Parathyroid adenoma (tissue), 2 donors: Measurements from ENCODE around the gene CCDC187.
"Not testable (repeated sequence)": the region's sequence is repeated elsewhere in the genome, so short reads cannot be mapped to it uniquely, and the experiment has no call there.

ENCODE experiments used
- H2AFZ ChIP-seq: fragments of 300-600 bp; sonication (generic); one replicate; pipeline ENCODE4 v1.7.0; 2017; ENCODE audit warnings: antibody characterized with exemption, mild to moderate bottlenecking
- H3K27ac ChIP-seq: fragments of 300-600 bp; sonication (generic); one replicate; pipeline ENCODE4 v1.7.0; 2017
- H3K27me3 ChIP-seq: fragments of 300-600 bp; sonication (generic); one replicate; pipeline ENCODE4 v1.7.0; 2017; ENCODE audit warnings: low read length; ENCODE audit not compliant: control insufficient read depth, insufficient read depth
- H3K36me3 ChIP-seq: fragments of 300-600 bp; sonication (generic); one replicate; pipeline ENCODE4 v1.7.0; 2017; ENCODE audit warnings: low read length; ENCODE audit not compliant: control insufficient read depth, insufficient read depth
- H3K4me1 ChIP-seq: fragments of 300-600 bp; sonication (generic); one replicate; pipeline ENCODE4 v1.7.0; 2017; ENCODE audit warnings: control low read depth
- H3K4me2 ChIP-seq: fragments of 300-600 bp; sonication (generic); one replicate; pipeline ENCODE4 v1.7.0; 2017; ENCODE audit warnings: low read length
- H3K4me3 ChIP-seq: fragments of 300-600 bp; sonication (generic); one replicate; pipeline ENCODE4 v1.7.0; 2017; ENCODE audit warnings: low read depth, low read length
- H3K79me2 ChIP-seq: fragments of 300-600 bp; sonication (generic); one replicate; pipeline ENCODE4 v1.7.0; 2017; ENCODE audit warnings: control low read depth
- H3K9ac ChIP-seq: fragments of 300-600 bp; sonication (generic); one replicate; pipeline ENCODE4 v1.7.0; 2017; ENCODE audit warnings: mild to moderate bottlenecking
- H3K9me3 ChIP-seq: fragments of 300-600 bp; sonication (generic); one replicate; pipeline ENCODE4 v1.7.0; 2017; ENCODE audit warnings: low read length; ENCODE audit not compliant: control insufficient read depth
- TF ChIP-seq, protein P1 (sequence below): fragments of 300-600 bp; sonication (generic); IDR thresholded peaks from one replicate; pipeline ENCODE4 v1.7.0; 2017; ENCODE audit warnings: antibody characterized with exemption, mild to moderate bottlenecking
- donor health status: primary hyperparathyroidism.

The CCDC187 gene

DNA sequence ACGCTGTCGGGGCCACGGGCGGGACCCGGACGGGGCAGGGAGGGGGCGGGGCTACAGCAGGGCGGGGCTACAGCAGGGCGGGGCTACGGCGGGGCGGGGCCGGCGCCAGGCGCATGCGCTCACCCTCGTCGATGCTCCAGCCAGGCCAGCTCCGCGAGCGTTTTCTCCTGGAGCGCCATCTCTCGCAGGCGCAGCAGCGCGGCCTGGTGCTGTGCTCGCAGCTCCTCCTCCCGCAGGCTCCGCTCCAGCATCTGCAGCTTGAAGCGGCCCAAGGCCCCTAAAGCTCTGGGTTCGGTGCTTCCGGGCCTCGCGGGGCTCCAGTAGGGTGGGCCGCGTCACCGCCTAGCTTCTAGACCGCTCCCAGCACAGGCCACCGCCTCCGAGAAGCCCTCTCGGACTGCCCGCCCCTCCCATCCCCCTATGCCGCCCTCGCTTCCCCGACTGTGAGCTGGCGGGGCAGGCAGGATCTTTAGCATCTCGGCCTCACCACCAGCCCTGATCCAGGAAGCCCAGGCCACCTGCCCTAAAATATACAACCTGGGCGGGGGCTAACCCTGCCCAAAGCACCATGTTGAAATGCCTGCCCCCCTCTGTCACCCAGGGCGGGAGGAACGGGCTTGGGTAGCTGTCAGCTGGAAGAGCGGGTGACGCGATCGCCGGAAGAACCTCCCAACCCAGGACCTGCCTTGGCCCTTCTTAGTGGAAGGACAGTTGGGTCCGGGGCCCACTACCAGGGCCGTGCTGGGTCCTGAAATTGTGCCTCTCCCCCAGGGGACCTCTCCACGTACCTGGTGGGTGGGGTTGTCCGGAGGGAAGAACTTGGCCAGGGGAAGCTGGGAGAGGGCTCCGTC is 36.4 kb downstream of the CCDC187 start:
- Histone ChIP-seq H3K4me3 (peak overlapping the region; percentile 45), H3K36me3 (no peaks in the 10 kb centered on the region), H3K27me3 (no peaks in the 10 kb centered on the region), H3K9ac (no peak overlapping the region), H3K9me3 (no peaks in the 10 kb centered on the region), H3K27ac (no peak overlapping the region), H3K4me1 (no peaks in the 10 kb centered on the region), H3K79me2 (no peaks in the 10 kb centered on the region), H3K4me2 (peak overlapping the region; percentile 86), H2AFZ (peak overlapping the region; percentile 72)
- TF ChIP-seq, protein P1, sequence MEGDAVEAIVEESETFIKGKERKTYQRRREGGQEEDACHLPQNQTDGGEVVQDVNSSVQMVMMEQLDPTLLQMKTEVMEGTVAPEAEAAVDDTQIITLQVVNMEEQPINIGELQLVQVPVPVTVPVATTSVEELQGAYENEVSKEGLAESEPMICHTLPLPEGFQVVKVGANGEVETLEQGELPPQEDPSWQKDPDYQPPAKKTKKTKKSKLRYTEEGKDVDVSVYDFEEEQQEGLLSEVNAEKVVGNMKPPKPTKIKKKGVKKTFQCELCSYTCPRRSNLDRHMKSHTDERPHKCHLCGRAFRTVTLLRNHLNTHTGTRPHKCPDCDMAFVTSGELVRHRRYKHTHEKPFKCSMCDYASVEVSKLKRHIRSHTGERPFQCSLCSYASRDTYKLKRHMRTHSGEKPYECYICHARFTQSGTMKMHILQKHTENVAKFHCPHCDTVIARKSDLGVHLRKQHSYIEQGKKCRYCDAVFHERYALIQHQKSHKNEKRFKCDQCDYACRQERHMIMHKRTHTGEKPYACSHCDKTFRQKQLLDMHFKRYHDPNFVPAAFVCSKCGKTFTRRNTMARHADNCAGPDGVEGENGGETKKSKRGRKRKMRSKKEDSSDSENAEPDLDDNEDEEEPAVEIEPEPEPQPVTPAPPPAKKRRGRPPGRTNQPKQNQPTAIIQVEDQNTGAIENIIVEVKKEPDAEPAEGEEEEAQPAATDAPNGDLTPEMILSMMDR = no peak

DNA sequence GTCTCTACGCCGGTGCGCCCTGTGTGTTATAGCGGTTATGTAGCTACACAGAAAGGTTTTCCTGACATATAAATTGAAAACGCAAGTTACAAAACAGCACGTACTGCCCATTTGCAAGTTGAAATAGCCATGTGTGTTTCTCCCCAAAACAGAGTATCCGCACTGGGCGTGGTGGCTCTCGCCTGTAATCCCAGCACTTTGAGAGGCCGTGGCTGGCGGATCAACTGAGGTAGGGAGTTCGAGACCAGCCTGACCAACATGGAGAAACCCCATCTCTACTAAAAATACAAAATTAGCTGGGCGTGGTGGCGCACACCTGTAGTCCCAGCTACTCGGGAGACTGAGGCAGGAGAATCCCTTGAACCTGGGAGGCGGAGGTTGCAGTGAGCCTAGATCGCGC is 37.3 kb downstream of the CCDC187 start:
- H3K9ac ChIP-seq, H3K27me3 ChIP-seq, H3K9me3 ChIP-seq, H2AFZ ChIP-seq, H3K36me3 ChIP-seq, H3K27ac ChIP-seq, H3K4me2 ChIP-seq, H3K4me1 ChIP-seq, H3K79me2 ChIP-seq: not testable (repeated sequence)
- peak overlapping the region; percentile 13 for H3K4me3 ChIP-seq

DNA sequence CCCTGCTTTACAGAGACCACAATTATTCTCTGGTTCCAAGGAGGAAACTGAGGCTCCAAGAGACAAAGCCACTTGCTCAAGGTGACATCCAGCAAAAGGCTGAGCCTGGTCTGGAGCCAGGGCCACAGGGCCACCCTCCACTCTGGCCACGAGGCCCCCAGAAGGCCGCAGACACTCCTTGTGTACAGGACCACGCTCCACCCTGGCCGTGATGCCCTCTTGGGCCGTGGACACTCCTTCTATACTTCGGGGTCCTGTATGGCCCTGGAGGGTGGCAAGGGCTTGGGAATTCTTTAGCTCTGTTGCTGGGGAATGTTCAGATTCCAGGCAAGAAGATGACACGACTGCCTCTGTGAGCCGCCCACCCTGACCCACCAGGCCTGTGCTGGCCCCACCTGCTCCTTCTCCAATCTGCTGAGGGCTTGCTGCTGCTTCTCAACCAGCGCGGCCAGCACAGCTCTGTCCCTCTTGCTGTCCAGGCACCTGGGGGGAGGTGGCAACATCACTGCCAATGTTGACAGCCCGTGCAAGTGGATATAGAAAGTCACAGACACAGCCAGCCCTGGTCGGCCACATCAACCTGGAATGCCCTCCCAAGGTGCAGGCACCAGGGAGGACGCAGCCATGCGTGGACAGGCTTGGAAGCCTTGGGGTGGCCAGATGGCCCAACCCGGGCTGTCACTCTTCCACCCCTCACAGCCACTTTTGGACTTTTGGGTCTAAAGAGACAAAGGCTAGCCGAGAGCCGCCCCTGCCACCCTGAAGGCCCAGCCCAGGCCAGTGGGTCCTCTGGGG is 38.1 kb downstream of the CCDC187 start:
- H3K27ac ChIP-seq = no peak overlapping the region
- H3K4me3 ChIP-seq = no peak overlapping the region
- H3K4me2 ChIP-seq = no peak overlapping the region
- H2AFZ ChIP-seq = no peak overlapping the region
- no peaks in the 10 kb centered on the region for H3K79me2 ChIP-seq
- TF ChIP-seq, protein P1 = no peak
- no peaks in the 10 kb centered on the region for H3K9me3 ChIP-seq
- H3K9ac ChIP-seq = no peak overlapping the region
- H3K27me3 ChIP-seq = no peaks in the 10 kb centered on the region
- no peaks in the 10 kb centered on the region for H3K36me3 ChIP-seq
- no peaks in the 10 kb centered on the region for H3K4me1 ChIP-seq

DNA sequence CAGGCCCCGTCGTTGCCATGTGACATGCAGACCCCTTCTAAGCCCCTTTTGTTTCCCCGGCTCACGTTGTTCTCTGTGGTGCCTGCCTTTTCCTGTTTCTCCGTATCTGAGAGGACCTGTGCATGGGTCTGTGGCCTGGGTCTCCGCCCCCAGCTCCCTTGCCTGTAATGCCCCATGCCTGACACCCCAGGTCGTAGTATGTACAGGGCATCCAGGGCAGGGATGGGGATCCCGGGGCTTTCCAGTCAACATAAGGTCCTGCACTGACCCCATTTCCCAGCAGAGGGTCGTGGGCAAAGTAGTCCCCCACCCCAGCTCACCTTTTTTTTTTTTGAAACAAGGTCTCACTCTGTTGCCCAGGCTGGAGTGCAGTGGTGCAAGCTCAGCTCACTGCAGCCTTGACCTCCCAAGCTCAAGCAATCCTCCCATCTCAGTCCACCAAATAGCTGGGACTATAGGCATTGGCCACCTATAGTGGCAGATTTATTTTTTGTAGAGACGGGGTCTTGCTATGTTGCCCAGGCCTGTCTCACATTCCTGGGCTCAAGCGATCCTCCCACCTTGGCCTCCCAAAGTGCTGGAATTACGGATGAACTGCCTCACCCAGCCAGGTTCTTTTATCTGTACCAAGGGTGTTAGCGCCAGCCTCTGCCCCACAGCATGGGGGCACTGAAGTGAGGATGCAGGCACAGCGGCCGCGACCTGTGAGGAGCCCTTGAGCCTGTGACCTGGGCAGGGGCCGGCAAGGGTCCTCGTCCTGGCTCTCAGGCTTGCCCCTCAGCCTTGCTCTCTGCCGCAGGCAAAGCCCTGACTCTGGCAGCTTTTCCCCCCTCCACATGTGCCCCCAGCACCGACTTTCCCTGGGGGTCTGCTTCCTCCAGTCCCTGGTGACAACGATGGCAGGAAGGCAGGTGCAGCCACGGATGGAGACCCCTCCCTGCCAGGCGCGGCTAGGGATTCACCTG is 39.2 kb downstream of the CCDC187 start:
- no peak overlapping the region for H3K4me3 ChIP-seq
- TF ChIP-seq, protein P1 = no peak
- H3K79me2 ChIP-seq = no peaks in the 10 kb centered on the region
- no peak overlapping the region for H3K4me2 ChIP-seq
- H3K9me3 ChIP-seq = no peaks in the 10 kb centered on the region
- H3K27ac ChIP-seq = no peak overlapping the region
- no peaks in the 10 kb centered on the region for H3K27me3 ChIP-seq
- H2AFZ ChIP-seq = no peak overlapping the region
- no peaks in the 10 kb centered on the region for H3K4me1 ChIP-seq
- H3K36me3 ChIP-seq = no peaks in the 10 kb centered on the region
- H3K9ac ChIP-seq = no peak overlapping the region
